GM10266 (cell line): Measurements from ENCODE around the gene DBF4.
"Not testable (repeated sequence)": the region's sequence is repeated elsewhere in the genome, so short reads cannot be mapped to it uniquely, and the experiment has no call there.

Experiments
- DNase-seq: peaks from one replicate; pipeline ENCODE4 v3.0.0; 2012; ENCODE audit errors: extremely low spot score
- CTCF ChIP-seq: IDR thresholded peaks from 2 replicates; pipeline ENCODE4 v1.5.1; 2012; ENCODE audit warnings: mild to moderate bottlenecking, low read depth; ENCODE audit not compliant: control insufficient read depth, insufficient read depth; ENCODE audit errors: missing control alignments

Gene DBF4

GRCh38 chr7:87941138-87941537, 64.8 kb downstream of the DBF4 start:
- no peak for DNase-seq
- TF ChIP-seq CTCF, result no peak

- no peak for DNase-seq
- no peak for TF ChIP-seq CTCF
These were observed 68.3 kb downstream of the DBF4 start for GRCh38 chr7:87944547-87944946.

GRCh38 chr7:87945926-87946325, 69.6 kb downstream of the DBF4 start:
- DNase-seq, result not testable (repeated sequence)

GRCh38 chr7:87948371-87948770, 72.1 kb downstream of the DBF4 start:
- no peak for TF ChIP-seq CTCF
- no peak for DNase-seq
